ENCODE data around the gene ABCA1.
"Not testable (repeated sequence)": the region's sequence is repeated elsewhere in the genome, so short reads cannot be mapped to it uniquely, and the experiment has no call there.

ABCA1 gene

DNA sequence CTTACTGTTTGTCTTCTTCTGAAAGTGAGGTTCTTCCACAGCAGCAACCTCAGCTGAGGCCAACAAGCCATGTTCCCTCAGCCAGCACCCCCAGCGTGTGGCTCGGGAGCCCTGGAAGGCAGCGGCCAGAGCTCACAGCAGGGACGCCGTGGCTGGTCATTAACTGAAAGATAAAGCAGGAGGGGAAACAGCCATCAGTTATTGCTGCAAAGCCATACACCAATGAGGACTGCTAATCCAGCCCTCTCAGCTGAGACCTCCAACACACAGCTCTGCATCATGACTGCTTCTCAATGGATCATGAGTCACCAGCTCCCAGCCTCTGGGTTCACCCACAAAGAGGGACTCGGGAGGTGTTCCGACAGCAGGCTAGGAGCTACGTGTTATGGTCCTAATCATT is 24.3 kb downstream of the ABCA1 start:
- DNase-seq (ENCODE audit: low spot score) = no peak

DNA sequence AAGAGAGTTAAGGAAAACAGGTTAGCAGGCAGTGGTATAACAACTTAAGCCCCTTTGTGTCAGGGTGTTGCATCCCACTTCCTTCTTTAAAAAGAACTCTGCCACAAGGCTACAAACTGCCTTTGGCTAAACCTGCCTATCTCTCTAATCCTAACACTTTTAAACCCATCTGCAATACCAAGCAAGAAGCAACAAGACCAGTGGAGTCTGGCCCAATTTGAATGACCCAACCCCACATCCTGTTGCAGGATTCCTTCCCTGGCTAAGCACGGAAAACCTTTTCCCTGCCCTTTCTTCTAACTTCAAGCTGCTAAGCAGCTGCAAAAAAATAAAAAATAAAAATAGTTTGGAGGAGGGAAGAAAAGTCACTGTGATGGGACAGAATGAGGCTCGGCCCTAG is 27.1 kb downstream of the ABCA1 start:
- no peak for DNase-seq (ENCODE audit: low spot score)

DNA sequence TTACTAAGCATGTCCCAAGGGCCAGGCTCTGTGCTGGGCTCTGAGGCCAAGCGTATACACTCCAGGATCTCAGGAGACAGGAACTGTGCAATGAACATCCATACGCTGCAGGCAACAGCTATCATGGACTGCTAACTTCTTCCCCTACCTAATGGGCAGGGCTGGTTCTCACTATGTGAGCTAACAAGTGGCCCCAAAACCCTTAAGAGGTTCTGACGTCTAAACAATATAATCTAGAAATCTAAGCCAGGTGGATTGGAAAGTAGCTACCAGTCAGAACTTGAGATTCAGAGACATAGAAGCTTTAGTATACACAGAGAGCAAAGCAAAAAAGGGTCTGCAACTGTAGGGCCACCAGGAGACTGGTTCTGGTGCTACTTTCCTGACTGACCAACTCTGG is 27.6 kb downstream of the ABCA1 start:
- no peak for DNase-seq (ENCODE audit: low spot score)

DNA sequence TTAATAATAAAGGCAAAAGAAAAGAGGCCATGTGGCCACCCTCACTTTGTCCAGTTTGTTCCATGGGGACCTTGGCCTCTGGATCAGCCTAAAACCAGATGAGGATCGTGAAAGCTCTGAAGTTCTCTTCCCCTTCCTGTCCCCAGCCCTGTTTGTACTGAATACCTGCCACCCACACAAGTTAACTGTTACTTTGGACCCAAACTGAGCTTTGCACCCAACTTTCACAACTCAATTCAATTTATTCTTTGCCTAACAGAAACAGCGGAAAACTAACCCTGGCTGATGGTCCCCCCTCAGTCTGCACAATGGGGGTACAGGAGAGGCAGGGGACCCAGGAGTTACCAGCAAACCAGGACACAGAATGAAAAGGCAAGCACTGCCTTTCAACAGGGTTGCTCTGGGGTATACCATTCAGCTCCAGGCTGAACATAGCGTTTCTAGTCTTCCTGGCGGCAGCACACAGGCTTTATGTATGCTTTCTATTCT is 28.2 kb downstream of the ABCA1 start:
- no peak for DNase-seq (ENCODE audit: low spot score)

DNA sequence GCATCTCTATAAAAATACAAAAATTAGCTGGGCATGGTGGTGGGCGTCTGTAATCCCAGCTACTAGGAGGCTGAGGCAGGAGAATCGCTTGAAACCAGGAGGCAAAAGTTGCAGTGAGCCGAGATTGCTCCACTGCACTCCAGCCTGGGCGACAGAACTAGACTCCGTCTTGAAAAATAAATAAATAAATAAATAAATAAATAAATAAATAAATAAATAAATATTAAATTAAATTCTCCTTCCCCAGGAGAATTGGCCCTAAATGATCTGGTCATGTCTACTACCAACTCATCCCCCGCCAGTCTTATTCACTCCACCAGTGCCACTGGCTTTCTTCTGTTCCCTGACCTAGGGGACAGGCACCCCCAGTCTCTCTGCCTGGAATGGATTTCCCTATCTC is 29.6 kb downstream of the ABCA1 start:
- DNase-seq (ENCODE audit: low spot score) = not testable (repeated sequence)

DNA sequence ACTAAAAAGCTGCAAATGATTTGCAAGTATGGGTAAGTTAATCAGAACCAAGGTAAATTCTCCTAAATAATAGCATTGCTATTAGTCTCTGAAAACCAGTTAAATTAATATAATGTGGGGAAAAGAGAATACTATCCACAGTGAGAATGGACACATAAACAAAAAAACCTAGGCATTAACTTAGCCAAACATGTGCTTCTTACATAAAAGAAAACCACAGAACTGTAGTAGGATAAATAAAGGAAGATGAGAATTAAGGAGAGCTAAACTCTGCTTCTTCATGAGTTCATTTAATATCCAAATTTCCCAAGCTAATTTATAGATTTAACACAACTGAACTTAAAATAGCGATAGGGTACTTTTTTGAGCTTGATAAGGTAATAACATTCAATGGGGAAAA is 31.8 kb downstream of the ABCA1 start:
- no peak for DNase-seq (ENCODE audit: low spot score)

DNA sequence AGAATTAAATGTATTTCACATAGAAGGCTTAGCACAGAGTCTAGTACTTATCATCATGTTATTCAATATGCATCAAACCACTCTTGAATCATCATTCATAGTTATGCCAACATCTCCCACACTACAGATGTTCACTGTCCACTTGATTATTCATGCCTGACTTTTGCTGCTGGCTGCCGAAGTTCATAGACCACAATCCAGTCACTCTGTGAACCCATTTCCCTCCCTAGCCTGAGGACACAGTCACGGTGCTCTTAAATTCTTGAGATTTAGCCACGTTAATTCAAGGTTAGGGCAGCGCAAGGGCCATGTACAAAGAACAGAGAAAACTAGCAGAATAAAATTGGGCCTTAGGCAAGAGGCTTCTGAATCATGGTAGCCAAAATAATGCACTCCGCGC is 32.4 kb downstream of the ABCA1 start:
- DNase-seq (ENCODE audit: low spot score) = no peak

DNA sequence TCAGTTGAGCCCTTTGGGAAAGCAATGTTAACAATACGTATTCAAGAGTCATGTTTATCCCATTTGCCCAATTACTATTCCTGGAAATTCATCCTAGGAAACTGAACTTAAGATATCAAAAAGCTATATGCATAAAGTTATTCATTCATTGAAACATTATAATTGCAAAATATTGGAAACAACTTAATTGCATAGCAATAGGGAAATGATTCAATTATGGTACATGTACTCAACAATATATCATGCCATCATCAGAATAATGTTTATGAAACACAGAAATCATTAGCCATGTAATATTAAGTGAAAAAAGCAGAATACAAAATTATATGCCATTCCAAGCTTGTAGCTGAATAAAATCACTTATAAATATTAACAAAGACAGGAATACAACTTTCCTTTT is 35.3 kb downstream of the ABCA1 start:
- no peak for DNase-seq (ENCODE audit: low spot score)

DNA sequence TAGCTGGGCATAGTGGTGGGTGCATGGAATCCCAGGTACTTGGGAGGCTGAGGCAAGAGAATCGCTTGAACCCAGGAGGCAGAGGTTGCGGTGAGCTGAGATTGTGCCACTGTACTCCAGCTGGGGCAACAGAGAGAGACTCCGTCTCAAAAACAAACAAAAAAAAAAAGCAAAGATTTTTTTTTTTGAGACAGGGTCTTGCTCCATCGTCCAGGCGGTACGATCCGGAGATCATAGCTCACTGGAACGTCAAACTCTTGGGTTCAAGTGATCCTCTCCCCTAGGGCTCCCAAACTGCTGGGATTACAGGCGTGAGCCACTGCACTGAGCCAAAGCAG is 37.6 kb downstream of the ABCA1 start:
- DNase-seq (ENCODE audit: low spot score) = no peak

DNA sequence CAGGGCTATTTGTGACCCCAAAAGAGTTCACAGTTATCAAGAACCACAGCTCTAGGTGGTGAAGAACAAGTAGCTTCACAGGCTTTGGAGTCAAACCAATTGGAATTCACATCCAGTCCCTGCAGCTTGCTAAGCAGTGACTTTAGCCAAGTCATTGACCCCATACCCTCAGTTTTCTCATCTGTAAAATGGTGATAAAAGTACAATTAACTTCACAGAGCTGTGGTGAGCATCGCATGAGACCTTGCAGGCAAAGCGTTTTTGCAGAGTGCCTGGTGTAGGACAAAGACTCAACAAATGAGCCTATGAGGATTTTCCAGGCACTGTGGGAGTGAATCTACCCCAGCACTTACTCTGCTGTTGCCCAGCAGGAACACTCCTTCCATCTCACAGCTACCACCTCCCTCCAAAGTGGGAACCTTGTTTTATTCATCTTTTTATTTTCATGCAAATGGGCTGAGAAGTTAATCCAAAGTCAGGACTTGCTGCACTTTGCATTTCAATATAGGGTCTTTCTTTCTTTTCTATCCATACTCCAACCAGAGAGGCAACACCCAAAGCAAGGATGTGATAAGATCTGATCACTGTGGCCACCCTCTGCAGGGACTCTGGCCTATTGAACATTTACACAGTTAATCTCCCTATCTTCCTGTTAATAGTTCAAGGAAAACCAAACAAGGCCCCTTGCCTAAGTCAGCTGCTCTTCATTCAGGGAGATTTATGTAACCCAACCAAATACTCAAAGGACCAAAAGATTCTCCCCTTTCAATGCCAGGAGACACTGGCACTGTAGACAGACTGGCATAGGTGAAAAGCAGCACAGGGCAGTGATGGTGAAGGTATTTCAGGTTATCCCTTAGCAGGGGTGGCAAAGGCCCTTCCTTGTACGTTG is 41.9 kb downstream of the ABCA1 start:
- DNase-seq (ENCODE audit: low spot score) = no peak

DNA sequence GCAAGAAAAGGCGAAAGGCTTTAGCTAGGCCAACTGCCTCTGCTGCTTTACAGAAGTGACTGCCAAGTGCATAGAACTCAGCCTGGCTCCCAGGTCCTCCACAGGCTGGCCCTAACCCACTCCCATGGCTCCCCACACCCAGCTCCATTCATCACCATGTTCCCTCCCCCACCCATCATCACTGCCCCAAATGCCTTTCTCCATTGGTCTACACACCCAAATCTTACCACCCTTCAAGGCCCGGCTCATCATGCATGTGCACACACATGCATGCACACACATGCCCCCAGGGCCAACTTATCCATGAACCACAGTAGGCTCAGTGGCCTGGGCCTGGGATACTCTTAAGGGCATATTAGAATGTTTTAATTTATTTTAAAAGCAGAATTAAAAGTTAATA is 44.8 kb downstream of the ABCA1 start:
- no peak for DNase-seq (ENCODE audit: low spot score)

DNA sequence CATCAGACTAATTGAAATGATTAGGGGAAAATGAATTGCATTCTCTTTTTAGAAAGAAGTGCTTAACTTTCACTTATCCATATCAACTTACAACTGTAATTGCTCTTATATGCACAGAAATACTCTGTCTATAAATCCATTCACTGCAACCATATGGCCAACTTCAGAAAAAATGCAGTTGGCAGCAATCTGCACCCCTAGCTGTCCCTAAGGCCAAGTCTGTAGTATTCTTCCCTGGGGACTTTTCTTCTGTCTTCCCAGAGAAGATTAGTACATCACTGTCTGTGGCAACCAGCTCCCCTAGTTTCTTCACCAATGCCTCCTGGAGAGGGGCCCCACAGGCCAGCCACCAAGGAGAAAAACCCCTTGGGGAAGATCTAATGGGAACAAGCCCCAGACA is 45.4 kb downstream of the ABCA1 start:
- DNase-seq (ENCODE audit: low spot score) = no peak

DNA sequence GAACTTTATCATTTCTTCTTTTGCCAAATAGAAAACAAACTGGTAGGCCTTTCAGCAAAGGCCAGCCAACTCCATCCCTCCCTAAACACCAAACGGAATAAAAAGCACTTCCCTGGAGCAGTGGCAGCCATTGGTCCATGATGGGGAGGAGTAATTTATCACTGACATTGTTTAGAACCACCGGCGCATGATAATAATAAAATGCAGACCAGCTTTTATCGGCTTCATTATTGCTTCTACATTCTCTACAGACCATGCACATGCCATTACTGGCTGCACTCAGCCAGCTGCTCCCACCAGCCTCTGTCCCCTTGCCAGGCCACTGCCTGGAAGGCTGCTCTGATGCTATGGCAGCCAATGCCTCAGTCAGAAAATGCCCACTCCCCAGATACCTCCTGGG is 45.9 kb downstream of the ABCA1 start:
- DNase-seq (ENCODE audit: low spot score) = no peak

DNA sequence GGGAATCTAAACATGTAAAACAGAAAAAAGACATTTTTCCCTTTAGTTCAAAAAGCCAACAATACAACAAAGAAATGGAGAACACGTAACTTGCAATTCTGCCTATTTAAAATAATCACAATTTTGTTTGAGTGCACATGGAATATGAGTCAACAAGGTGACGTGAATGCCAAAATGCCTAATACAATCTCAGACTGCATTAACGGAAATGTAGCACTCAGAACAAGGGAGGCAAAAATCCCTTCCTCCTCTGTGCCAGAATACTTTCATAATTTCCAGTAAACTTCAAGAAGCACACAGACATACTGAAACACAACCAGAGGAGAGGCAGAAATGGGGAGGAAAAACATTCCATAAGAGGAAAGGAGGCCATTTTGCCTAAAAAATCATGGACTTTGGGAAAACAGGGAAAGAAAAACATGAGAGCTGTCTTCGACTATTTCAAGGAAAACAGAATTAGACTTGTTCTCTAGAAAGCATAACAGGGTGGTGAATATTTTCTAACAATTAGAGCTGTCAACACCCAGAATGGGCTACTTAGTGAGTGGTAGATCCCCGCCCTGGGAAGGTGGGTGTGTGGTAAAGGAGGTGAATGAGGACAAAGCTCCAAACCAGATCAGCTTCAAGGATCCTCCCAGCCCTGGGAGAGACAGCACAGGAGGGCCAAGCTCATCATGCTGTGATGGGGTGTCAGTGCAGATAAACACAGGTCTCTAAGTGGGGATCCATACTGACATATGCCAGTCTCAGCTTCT is 48.2 kb downstream of the ABCA1 start:
- DNase-seq (ENCODE audit: low spot score) = no peak

DNA sequence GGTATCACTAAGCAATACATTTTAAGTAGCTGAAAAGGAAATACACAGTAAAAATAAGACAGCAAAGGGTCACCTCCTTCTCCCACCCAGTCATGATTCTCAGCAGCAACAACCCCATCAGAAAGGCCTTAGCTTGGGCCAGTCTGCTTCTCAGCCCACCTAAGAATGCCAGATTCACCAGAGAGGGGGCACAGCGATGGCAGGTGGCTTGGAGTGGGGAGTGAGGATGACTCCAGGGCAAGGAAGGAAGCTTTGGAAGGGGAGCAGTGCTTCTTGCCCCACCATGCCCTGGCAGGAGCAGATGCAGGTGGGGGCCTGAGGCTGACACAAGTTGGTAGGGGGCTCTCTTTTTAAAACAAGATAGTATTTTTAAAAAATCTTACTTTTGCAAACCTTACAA is 51.4 kb downstream of the ABCA1 start:
- DNase-seq (ENCODE audit: low spot score) = no peak

DNA sequence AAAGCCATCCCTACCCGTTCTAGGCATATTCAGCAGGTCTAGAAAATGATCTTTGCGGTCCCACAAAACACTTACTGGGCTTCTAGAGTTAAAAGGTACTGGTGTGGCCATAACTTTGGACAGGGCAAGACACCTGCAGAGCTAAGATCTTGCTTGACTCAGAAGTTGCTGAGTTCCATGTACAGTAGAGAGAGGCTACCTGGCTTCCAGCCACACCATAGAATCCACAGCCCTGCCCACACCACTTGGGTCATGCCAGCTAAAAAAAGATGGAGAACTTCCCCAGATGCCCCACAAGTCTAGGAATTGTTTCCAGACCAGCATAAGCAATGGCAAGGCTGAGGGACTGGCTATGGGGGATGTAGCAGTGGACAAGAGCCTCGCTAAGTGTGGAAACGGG is 52.1 kb downstream of the ABCA1 start:
- DNase-seq (ENCODE audit: low spot score) = no peak

DNA sequence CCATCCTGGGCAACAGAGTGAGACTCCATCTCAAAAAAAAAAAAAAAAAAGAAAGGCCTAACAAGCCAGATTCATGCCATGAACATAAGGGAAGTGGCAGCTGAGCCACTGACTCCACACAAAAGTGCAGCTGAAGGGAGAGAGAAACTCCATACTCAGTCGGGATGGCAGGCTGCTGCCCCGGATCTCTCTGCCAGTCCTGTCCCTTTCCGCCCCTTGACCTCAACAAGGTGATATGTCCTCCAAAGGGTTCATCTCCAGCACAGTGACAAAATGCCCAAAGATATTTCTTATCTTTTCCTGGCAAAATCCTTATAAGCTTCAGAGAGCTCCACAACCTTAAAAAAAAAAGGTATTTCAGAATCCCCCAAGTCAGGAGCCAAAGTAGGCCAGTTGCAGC is 52.6 kb downstream of the ABCA1 start:
- no peak for DNase-seq (ENCODE audit: low spot score)

DNA sequence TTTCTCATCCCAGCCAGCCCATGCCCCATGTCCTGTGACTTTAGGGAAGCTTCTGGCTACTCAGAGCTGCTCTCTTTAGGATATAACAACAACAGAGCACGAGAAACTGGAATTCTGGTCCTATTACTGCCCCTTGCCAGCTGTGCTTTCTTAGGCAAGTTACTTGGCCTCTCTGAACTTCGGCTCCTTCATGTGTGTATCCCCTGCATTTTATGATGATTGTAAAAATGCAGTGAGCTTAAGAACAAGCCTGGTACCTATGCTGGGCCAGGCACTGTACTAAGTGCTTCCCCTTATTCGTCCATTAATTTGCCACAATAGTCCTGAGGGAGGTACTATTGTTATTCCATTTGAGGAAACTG is 54.5 kb downstream of the ABCA1 start:
- DNase-seq (ENCODE audit: low spot score) = no peak

DNA sequence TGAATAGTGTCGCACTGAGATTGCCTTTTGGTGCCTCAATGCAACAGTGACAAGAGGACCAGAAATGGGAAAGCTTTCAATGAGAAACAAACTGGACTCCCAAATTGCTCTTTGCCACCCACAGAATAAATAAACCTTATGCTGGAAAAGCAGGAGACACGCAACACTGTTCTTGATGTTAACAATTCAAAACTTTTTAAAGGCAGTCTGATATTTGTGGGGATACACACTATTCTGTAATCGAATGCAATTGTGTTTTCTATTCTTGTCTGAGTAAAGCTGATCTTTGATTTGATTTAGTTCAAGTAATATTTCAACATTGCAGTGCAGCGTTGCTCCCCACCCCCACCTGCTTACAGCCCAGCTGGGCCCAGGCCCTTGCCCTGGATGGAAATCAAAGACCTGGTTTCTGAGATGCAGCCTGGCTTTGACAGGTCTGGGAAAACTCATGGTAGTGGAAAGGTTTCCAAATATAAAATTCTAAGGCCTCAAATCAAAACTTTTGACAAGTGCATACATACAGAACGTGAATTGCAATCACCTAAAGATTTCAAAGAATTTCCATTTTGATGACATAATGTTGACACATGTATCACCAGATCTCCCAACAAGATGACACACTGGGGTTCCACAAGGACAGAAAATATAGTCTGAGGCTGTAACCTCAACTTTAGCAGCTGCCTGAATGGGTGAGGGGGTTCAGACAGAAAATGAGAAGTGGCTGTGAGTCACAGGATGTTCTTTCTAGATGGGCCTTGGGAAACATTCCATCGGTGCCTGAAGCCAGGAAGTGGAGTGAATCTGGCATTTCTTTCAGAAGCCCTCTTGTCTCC is 55.1 kb downstream of the ABCA1 start:
- DNase-seq (ENCODE audit: low spot score) = no peak

DNA sequence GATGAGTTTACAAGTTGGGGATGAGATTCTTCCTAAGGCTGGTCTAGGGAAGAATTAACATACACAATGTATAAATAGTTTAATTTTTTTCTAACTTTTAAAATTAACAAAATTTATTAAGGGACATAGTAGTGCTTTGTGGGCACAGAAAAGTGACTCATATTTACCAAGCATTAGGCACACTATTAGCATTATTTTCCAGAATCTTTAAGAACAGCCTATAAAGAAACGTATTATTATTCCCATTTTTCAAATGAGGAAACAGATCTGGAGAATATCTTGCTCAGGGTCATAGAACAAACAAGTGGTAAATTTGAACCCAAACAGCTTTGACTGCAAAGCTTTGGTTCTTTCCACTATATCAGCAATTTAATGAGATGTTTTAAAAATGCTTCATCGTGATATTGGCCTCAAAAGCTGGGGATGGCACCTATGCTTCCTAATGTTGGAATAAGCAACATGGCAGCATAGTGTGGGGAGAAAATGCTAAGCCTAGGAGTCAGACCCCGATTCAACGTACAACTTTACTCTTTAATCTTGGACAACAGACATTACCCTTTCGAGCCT is 55.9 kb downstream of the ABCA1 start:
- DNase-seq (ENCODE audit: low spot score) = no peak

DNA sequence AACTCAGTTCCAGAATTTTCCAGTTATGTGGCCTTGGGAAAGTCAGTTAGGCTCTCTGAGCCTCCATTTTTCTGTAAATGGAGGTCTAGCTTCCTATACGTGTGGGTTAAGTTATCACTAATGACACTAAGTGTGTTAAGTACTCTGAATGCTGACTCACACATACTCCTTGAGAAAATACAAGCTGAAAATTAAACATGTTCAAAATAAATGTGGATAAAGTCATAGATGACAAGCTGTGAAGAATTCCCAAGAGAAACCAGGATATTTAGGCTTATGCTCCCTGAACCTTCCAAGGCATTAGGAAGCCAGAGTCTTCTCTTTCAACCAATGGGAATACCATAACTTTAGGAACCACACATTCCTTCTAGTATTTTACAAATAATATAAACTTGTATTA is 58.1 kb downstream of the ABCA1 start:
- DNase-seq (ENCODE audit: low spot score) = no peak

DNA sequence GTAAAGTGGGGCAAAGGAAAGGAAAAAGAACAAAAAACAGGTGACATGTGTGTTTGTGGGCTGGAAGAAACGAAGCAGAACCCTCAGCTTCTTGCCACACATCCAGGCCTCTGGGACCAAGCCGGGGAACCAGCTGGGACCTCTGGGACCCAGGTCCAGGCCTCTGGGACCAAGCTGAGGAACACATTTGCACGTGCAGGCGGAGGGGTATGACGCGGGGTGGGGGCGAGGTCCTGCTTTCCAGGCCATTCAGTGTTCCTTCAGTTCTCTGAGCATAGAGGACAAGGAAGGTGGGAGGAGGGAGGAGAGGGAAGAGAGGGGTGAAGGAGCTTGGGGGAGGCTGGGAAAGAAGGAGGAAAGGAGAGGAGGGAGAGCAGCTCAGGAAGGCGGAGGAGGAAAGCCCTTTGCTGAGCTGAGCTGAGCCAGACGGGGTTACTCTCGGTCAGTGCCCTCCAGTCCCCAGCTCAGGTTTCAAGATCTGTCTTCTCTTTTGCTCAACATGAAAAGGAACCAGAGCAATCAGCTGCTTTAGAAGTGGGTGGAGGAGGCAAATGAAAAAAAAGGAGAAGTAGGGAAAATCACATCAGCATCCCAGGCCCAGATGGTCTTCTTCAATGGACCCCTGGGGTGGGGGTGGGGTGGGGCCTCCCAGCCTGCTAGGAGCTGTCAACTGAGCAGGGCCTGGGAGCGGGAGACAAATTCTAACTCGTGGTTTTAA is 59.1 kb downstream of the ABCA1 start:
- DNase-seq (ENCODE audit: low spot score) = no peak

All from hematopoietic multipotent progenitor cell treated with erythropoietin and hydrocortisone succinate and interleukin-3 and kit ligand, for 17 days (in vitro differentiated cells).